ENCODE measurements around the gene GLRA1.
"Not testable (repeated sequence)": the region's sequence is repeated elsewhere in the genome, so short reads cannot be mapped to it uniquely, and the experiment has no call there.

The GLRA1 gene

GRCh38 chr5:151917904-151918303, 6.7 kb downstream of the GLRA1 start:
- no peak for DNase-seq (ENCODE audit: low read depth)

GRCh38 chr5:151913425-151913824, 11.2 kb downstream of the GLRA1 start:
- DNase-seq (ENCODE audit: low read depth) = no peak

GRCh38 chr5:151912360-151912759, 12.3 kb downstream of the GLRA1 start:
- no peak for DNase-seq (ENCODE audit: low read depth)

- DNase-seq (ENCODE audit: low read depth) = no peak
These were observed 13.6 kb downstream of the GLRA1 start for GRCh38 chr5:151911011-151911410.

- DNase-seq (ENCODE audit: low read depth) = no peak
These were observed 15.0 kb downstream of the GLRA1 start for GRCh38 chr5:151909628-151910027.

- no peak for DNase-seq (ENCODE audit: low read depth)
These were observed 18.4 kb downstream of the GLRA1 start for GRCh38 chr5:151906246-151906645.

- no peak for DNase-seq (ENCODE audit: low read depth)
These were observed 19.1 kb downstream of the GLRA1 start for GRCh38 chr5:151905557-151905961.

- DNase-seq (ENCODE audit: low read depth) = no peak
These were observed 19.7 kb downstream of the GLRA1 start for GRCh38 chr5:151904909-151905308.

GRCh38 chr5:151904127-151904526, 20.5 kb downstream of the GLRA1 start:
- DNase-seq (ENCODE audit: low read depth) = no peak

GRCh38 chr5:151903243-151903653, 21.4 kb downstream of the GLRA1 start:
- DNase-seq (ENCODE audit: low read depth) = no peak

GRCh38 chr5:151902215-151902614, 22.4 kb downstream of the GLRA1 start:
- no peak for DNase-seq (ENCODE audit: low read depth)

GRCh38 chr5:151901611-151902010, 23.0 kb downstream of the GLRA1 start:
- DNase-seq (ENCODE audit: low read depth) = no peak

GRCh38 chr5:151900891-151901290, 23.8 kb downstream of the GLRA1 start:
- DNase-seq (ENCODE audit: low read depth) = no peak

GRCh38 chr5:151899399-151899798, 25.3 kb downstream of the GLRA1 start:
- DNase-seq (ENCODE audit: low read depth) = no peak

- no peak for DNase-seq (ENCODE audit: low read depth)
These were observed 26.8 kb downstream of the GLRA1 start for GRCh38 chr5:151897896-151898295.

GRCh38 chr5:151897020-151897552, 27.6 kb downstream of the GLRA1 start:
- no peak for DNase-seq (ENCODE audit: low read depth)

- DNase-seq (ENCODE audit: low read depth) = no peak
These were observed 28.5 kb downstream of the GLRA1 start for GRCh38 chr5:151896031-151896691.

GRCh38 chr5:151895660-151896030, 29.0 kb downstream of the GLRA1 start:
- DNase-seq (ENCODE audit: low read depth) = no peak

- not testable (repeated sequence) for DNase-seq (ENCODE audit: low read depth)
These were observed 31.2 kb downstream of the GLRA1 start for GRCh38 chr5:151893485-151893884.

GRCh38 chr5:151892393-151892792, 32.3 kb downstream of the GLRA1 start:
- no peak for DNase-seq (ENCODE audit: low read depth)

GRCh38 chr5:151890299-151890698, 34.4 kb downstream of the GLRA1 start:
- DNase-seq (ENCODE audit: low read depth) = no peak

- DNase-seq (ENCODE audit: low read depth) = no peak
These were observed 35.0 kb downstream of the GLRA1 start for GRCh38 chr5:151889614-151890013.

- no peak for DNase-seq (ENCODE audit: low read depth)
These were observed 37.9 kb downstream of the GLRA1 start for GRCh38 chr5:151886546-151887275.
